Mesodermal cell (in vitro differentiated cells): ENCODE results near the gene PGGHG. TPM values are rescaled to one million over a fixed set of nuclear protein-coding genes. Genes with fewer than 3 reads are reported as not detected.

Source experiments
- H3K27ac ChIP-seq: 2 replicates; pipeline ENCODE4 v1.7.0; 2013; ENCODE audit warnings: mild to moderate bottlenecking, low read depth, low read length, moderate library complexity; ENCODE audit not compliant: severe bottlenecking
- H3K36me3 ChIP-seq: 2 replicates; pipeline ENCODE4 v1.7.1; 2013; ENCODE audit warnings: mild to moderate bottlenecking, low read length, moderate library complexity; ENCODE audit not compliant: control insufficient read depth, insufficient read depth
- H3K4me1 ChIP-seq: one replicate; pipeline ENCODE4 v1.7.1; 2013; ENCODE audit warnings: mild to moderate bottlenecking, low read length; ENCODE audit not compliant: insufficient read depth, control insufficient read depth, poor library complexity, severe bottlenecking
- H3K4me3 ChIP-seq: 2 replicates; pipeline ENCODE4 v1.7.0; 2013; ENCODE audit warnings: low read length, control low read depth, mild to moderate bottlenecking; ENCODE audit not compliant: insufficient read depth, poor library complexity, severe bottlenecking; ENCODE audit errors: extremely low read depth
- H3K9me3 ChIP-seq: 2 replicates; pipeline ENCODE4 v1.7.1; 2013; ENCODE audit warnings: mild to moderate bottlenecking, low read length, moderate library complexity; ENCODE audit not compliant: control insufficient read depth
- WGBS, 2 experiments: methylation state at CpG; one replicate each; pipeline ENCODE4 v1.1.5; 2013; ENCODE audit warnings: missing lambda C conversion rate in 2 of 2; ENCODE audit not compliant: insufficient coverage in 2 of 2; 5-methylcytosine and 5-hydroxymethylcytosine counted together
- polyA plus RNA-seq, 2 experiments: library from polyadenylated mRNA; stranded (reverse); fragments of 50-300 nt; gene quantifications; one replicate each; pipeline ENCODE4 v1.2.3, GENCODE V29; 2013

Gene PGGHG
- 50.3 TPM for polyA plus RNA-seq (2013, experiment 1 of 2)
- 38.8 TPM for polyA plus RNA-seq (2013, experiment 2 of 2)

DNA sequence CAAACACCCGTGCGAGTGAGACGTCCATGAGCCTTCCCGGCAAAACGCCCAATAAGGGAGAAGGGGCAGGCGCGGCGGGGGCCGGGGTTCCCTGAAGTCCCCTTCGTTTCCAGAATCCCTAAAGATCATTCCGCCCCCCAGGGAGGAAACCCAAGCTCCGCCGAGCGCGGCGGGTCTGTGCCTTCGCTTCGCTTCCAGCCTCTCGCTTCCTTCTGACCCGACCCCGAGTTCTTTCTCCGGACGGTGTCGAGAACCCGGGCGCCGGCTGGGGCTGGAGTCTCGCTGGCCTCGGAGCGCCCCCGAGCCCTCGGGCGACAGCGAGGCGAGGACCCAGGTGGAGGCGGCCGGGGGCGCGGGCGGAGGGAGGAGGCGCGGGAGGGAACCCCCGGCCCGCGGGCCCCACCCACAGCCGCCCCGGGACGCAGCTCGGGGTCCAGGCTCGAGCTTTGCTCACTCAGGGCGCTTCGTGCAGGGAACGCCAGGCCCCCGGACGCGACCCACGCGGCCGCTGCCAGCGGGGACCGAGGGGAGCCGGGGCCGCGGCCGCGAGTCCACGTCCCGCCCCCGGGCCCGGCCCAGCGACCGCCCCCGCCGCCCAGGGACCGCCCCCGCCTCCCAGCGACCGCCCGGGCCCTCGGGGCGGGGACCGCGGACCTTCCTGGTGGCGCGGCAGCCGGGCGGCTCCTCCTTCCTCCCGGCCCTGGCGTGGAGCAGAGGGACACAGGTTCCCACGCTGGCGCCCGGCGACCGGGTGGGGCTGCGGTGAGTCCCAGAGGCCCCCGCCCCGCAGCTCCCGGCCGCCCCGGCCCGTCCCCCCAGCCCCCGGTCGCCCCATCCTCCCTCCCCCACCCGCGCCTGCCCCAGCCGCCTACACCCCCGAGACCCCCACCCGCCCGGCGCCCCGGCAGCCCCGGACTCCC is at the start of gene PGGHG:
Gene PGGHG (plus strand): TSS at position 649 of the 920 bp plus-strand sequence. CDS start 691 bp downstream, outside the sequence.
- H3K4me3 ChIP-seq, result peak within 1 kb of the TSS; percentile 54
- H3K27ac ChIP-seq, result no peak within 1 kb of the TSS
- H3K4me1 ChIP-seq, result peaks cover 9% of the 10 kb centered on the region
- 0 to 1% methylated on average over 48 to 87 of the region's 112 CpGs for WGBS, 2 experiments
- peaks cover 10% of the 10 kb centered on the region for H3K36me3 ChIP-seq
- H3K9me3 ChIP-seq, result no peaks in the 10 kb centered on the region

DNA sequence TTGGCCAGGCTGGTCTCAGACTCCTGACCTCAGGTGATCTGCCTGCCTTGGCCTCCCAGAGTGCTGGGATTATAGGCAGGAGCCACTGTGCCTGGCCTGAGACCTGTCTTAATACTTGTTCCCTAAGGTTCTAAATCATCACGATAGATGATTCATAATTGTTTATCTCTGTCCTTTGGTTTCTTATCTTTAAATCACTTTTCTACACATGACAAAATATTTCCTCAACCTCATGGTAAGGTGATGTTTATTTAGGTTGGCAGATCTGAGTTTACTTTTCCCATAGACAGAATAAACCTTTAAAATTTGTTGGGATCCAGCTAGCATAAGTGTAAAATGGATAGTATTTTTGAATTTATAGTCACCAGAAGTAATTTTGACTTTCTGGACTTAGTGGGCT is 48.6 kb upstream of the PGGHG start:
- no peak overlapping the region for H3K27ac ChIP-seq
- WGBS, 2 experiments, result 80% methylated on average over 1 of the region's 1 CpG; no CpG with 5 or more reads in 1 of the 2 experiments
- no peak overlapping the region for H3K4me3 ChIP-seq
- peaks cover 63% of the 10 kb centered on the region for H3K36me3 ChIP-seq
- H3K4me1 ChIP-seq, result peaks cover 8% of the 10 kb centered on the region
- H3K9me3 ChIP-seq, result no peaks in the 10 kb centered on the region

DNA sequence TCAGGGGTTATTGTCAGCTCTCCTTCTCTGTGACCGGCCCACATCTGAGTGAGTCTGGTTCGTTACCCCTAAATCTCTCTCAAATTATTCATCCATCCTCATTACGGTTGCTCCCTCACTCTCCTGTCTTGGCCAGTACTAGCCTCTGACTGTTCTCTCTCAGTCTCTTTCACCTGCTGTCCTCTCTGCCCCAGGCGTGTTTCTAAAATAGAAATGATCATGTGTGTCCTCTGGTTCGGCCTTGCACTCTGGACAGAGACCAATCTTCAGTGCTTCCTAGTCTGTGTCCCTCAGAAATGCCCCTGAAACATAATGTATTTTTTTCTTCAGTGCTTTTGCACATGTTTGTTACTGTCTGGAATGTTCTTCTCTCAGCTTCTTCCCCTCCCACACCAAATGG is 47.3 kb upstream of the PGGHG start:
- 95 to 99% methylated on average over 3 to 5 of the region's 5 CpGs for WGBS, 2 experiments
- Histone ChIP-seq H3K27ac (no peak overlapping the region), H3K4me1 (peaks cover 8% of the 10 kb centered on the region), H3K4me3 (no peak overlapping the region), H3K9me3 (no peaks in the 10 kb centered on the region), H3K36me3 (peaks cover 76% of the 10 kb centered on the region)

DNA sequence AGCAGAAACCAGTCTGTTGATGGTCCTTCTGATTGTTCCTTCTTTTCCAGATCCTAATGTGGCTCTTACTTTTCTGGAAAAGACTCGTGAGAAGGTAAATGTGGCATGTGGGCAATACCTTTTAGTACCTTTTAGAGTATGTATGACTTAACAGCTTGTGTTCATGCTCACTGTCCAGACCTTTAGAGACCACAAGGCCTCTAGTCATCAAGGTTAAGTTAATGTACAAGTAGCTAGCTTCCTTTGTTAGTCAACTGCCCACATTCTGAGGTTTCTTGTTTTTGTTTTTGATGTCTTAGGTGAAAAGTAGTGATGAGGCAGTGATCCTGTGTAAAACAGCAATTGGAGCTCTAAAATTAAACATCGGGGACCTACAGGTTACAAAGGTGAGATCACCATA is 44.5 kb upstream of the PGGHG start:
- H3K4me3 ChIP-seq, result no peak overlapping the region
- peaks cover 96% of the 10 kb centered on the region for H3K36me3 ChIP-seq
- H3K9me3 ChIP-seq, result no peaks in the 10 kb centered on the region
- WGBS, 2 experiments, result no CpG with 5 or more reads among the region's 2 CpGs
- H3K27ac ChIP-seq, result no peak overlapping the region
- no peaks in the 10 kb centered on the region for H3K4me1 ChIP-seq

DNA sequence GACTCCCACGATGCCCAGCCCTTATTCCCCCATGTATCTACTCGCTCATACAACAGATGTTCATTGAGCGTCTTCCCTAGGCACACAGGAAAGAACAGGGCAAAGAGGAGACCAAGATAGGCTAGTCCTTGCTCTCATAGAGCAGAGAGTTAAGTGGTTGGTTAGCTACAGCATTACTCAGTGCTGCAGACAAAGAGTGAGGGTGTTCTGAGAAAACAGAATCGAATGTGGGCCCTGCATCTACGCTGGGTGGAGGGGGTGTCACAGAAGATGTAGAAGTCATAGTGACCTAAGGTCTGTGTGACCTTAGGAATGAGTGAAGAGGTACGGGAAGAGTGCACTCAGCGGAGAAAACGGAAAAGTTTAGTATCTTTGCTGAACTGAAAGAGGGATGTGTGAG is 39.9 kb upstream of the PGGHG start:
- H3K4me1 ChIP-seq, result no peaks in the 10 kb centered on the region
- WGBS, 2 experiments, result 79 to 81% methylated on average over 7 to 8 of the region's 8 CpGs
- H3K4me3 ChIP-seq, result no peak overlapping the region
- peaks cover 97% of the 10 kb centered on the region for H3K36me3 ChIP-seq
- no peaks in the 10 kb centered on the region for H3K9me3 ChIP-seq
- H3K27ac ChIP-seq, result no peak overlapping the region

DNA sequence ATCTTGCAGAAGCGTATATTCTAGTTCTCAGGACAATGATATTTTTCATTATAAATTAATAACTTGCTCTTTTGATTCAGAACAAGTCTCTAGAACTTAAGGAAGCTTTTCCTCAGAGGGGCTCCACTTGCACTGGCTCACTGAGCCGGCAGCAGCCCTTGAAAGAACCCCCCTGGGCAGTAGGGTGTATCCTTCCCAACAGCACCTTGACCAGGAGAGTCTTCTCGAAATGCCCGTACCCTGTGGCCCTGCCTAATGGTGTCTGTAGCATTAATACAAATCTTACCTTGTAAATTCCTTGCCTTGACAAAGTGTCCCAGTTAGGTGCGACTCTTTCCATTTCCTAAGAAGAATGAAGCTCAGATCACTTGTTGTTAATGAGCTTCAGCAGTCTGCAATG is 38.7 kb upstream of the PGGHG start:
- WGBS, 2 experiments, result 75 to 88% methylated on average over 1 to 3 of the region's 5 CpGs

DNA sequence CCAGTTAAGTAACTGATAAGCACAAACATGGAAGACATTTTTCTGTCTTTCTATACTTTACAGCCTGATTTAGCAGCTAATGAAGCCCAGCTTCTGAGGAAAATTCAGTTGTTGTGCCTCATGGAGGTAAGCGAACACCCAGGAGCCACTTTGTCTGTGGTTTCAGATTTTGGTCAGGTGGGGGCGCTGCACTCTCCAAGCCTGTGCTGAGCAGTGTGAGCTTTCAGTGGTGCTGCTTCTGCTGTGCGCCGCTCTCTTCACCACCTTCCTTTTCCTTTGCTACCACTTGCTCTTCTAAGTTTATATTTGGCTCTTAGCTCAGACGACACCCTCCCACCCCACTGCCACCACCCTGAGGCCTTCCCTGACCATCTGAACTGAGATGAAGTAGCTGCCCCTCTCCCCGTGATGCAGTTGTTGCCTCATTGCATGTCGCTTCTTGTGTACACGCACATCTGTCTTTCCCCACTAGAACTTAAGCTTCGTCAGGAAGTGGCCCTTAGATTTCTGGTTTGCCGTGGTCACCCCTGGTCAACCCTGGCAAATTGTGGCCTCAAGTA is 38.1 kb upstream of the PGGHG start:
- Histone ChIP-seq H3K36me3 (peaks cover 80% of the 10 kb centered on the region), H3K4me1 (no peaks in the 10 kb centered on the region), H3K27ac (no peak overlapping the region), H3K4me3 (no peak overlapping the region), H3K9me3 (no peaks in the 10 kb centered on the region)
- WGBS, 2 experiments, result 77 to 81% methylated on average over 9 to 10 of the region's 10 CpGs

More for the DNA sequence above, 38.7 kb upstream of the PGGHG start:
- H3K9me3 ChIP-seq, result no peaks in the 10 kb centered on the region
- H3K27ac ChIP-seq, result peak overlapping the region; percentile 16
- H3K36me3 ChIP-seq, result peaks cover 85% of the 10 kb centered on the region
- no peak overlapping the region for H3K4me3 ChIP-seq
- no peaks in the 10 kb centered on the region for H3K4me1 ChIP-seq

DNA sequence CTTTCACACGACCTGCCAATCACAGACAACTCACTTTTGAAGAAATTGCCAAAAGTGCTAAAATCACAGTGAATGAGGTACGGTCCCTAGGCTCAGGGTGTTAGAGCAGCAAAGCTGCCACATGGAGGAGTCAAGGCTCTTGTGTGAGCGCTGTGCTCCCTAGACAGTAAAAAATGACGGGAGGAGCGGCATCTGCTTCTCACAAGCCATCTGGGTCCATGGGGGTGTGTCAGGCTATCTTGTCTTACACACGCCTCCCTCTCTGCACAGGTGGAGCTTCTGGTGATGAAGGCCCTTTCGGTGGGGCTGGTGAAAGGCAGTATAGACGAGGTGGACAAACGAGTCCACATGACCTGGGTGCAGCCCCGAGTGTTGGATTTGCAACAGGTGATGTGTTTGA is 37.4 kb upstream of the PGGHG start:
- 90 to 97% methylated on average over 7 to 8 of the region's 10 CpGs for WGBS, 2 experiments
- no peaks in the 10 kb centered on the region for H3K9me3 ChIP-seq
- H3K36me3 ChIP-seq, result peaks cover 73% of the 10 kb centered on the region

DNA sequence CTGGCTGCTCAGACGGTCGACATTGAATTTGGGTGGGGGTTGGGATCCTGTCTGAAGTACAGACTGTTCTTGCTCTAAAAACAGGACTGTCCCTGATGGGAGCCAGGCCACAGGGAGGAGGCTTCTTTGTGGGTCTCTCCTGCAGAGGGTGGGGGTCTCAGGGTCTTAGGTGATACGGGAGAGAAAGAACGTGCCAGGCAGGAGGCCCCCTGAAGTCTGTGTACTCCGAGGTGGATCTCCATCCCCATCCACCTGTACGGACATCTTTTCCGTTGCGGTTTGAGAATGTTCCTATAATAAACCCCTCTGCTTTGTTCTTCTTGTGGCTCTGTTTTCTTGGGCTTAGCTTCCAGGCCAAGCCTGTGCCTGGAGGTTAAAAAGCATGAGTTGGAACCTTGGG is 36.3 kb upstream of the PGGHG start:
- no peak overlapping the region for H3K4me3 ChIP-seq
- H3K36me3 ChIP-seq, result peaks cover 62% of the 10 kb centered on the region
- no peaks in the 10 kb centered on the region for H3K4me1 ChIP-seq
- no peak overlapping the region for H3K27ac ChIP-seq
- WGBS, 2 experiments, result 90 to 97% methylated on average over 4 to 6 of the region's 8 CpGs
- H3K9me3 ChIP-seq, result no peaks in the 10 kb centered on the region

More for the DNA sequence above, 37.4 kb upstream of the PGGHG start:
- H3K4me3 ChIP-seq, result no peak overlapping the region
- no peaks in the 10 kb centered on the region for H3K4me1 ChIP-seq
- no peak overlapping the region for H3K27ac ChIP-seq

DNA sequence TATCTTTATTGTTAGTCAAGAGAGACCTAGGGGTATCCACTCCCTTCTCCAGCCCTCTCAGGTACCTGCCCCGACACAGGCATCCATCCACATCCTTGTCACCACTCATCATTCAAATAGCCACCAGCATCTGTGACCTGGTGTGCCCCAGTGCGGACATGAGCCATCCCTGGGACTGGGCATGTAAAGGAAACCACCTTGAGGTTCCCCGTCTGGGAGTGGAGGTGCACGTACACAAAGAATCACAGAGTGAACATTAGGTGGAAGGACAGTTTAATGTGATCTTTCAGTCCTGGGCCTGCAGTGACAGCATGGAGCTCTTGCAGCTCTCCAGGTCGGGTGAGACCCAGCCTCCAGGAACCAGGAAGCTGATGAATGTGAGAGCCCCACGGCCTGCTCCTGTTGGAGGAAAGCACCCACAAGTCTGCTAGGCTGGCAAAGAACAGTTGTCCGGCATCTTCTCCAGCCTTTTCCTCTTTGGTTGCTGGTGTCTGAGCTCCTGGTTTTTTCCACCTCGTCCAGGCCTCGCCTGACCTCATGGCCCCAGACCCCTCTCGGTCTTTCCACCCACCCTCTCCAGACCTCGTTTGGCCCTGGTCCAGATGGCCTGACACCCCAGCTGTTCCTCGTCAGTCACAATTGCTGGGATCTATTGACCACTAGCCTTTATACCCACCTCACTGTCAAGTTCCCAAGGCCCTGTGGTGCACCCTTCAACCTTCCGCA is 35.6 kb upstream of the PGGHG start:
- WGBS, 2 experiments, result 94% methylated on average over 12 to 13 of the region's 13 CpGs
- Histone ChIP-seq H3K4me3 (no peak overlapping the region), H3K36me3 (peaks cover 56% of the 10 kb centered on the region), H3K4me1 (no peaks in the 10 kb centered on the region), H3K9me3 (no peaks in the 10 kb centered on the region), H3K27ac (no peak overlapping the region)
